Effector memory CD4-positive, alpha-beta T cell (primary cell): ENCODE data around the gene SPINDOC.
A peak's percentile ranks its signal among the peaks of the same experiment; 100 is the strongest.

Experiments used
- DNase-seq, 3 donors: peaks; one replicate each; pipeline ENCODE4 v3.0.0-alpha.2; 2020
- H3K27ac ChIP-seq: 2 replicates; pipeline ENCODE4 v1.7.0; 2013; ENCODE audit warnings: mild to moderate bottlenecking, low read length, moderate library complexity; ENCODE audit not compliant: insufficient read depth, poor library complexity, severe bottlenecking
- H3K27me3 ChIP-seq: replicated peaks from 2 replicates; pipeline ENCODE4 v1.7.0; 2013; ENCODE audit warnings: mild to moderate bottlenecking, low read length; ENCODE audit not compliant: insufficient read depth, control insufficient read depth, poor library complexity, severe bottlenecking
- H3K36me3 ChIP-seq: 2 replicates; pipeline ENCODE4 v1.7.0; 2013; ENCODE audit warnings: mild to moderate bottlenecking, low read length, moderate library complexity; ENCODE audit not compliant: control insufficient read depth, insufficient read depth
- H3K4me1 ChIP-seq: 2 replicates; pipeline ENCODE4 v1.7.0; 2013; ENCODE audit warnings: low read length, mild to moderate bottlenecking; ENCODE audit not compliant: control insufficient read depth, insufficient read depth, poor library complexity, severe bottlenecking
- H3K4me3 ChIP-seq: 2 replicates; pipeline ENCODE4 v1.7.0; 2013; ENCODE audit warnings: low read length, low read depth, mild to moderate bottlenecking; ENCODE audit not compliant: insufficient read depth, poor library complexity, severe bottlenecking
- H3K9me3 ChIP-seq: 2 replicates; pipeline ENCODE4 v1.7.0; 2013; ENCODE audit warnings: mild to moderate bottlenecking, low read length, moderate library complexity; ENCODE audit not compliant: control insufficient read depth

Gene SPINDOC

DNA sequence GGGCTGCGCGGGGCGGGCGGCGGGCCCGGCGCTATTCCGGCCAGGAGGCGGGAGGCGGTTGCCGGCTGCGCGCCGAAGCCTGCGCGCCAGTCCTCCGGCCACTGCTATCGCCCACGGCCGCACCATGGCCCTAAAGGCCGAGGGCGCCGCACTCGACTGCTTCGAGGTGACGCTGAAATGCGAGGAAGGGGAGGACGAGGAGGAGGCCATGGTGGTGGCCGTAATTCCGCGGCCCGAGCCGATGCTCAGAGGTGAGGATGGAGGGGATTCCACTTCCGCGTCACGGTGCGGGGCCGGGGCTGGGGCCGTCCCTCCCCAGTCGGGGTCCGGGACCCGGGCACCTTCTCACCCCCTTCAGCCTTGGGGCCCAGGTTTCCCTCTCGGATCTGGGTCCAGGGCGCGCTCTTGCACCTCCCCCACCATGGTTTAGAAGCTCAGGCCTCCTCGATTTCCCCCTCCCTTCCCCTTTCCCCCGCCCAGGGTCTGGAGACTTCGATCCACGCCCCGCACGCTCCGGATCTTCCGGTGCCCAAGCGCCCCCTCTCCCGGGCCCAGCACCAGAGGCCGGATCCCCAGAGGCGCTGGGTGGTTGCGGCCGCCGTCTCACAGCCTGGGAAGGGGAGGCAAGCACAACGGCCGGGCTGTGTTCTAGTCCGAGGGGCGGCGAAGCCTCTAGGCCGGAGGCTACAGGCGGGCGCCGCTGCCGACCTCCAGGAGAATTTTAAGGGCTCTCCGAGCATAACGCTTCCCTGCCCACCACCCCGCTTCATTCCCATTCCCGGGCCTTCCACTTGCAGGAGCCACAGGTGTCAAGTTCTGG is 517 bp downstream of the SPINDOC start:
- peaks cover 9% of the 10 kb centered on the region for H3K36me3 ChIP-seq
- H3K4me3 ChIP-seq: peak overlapping the region; percentile 77
- DNase-seq: peak in 1 of 3 donors; percentile 13
- H3K4me1 ChIP-seq: peaks cover 14% of the 10 kb centered on the region
- peak overlapping the region; percentile 55 for H3K27ac ChIP-seq
- no peaks in the 10 kb centered on the region for H3K27me3 ChIP-seq
- H3K9me3 ChIP-seq: no peaks in the 10 kb centered on the region

DNA sequence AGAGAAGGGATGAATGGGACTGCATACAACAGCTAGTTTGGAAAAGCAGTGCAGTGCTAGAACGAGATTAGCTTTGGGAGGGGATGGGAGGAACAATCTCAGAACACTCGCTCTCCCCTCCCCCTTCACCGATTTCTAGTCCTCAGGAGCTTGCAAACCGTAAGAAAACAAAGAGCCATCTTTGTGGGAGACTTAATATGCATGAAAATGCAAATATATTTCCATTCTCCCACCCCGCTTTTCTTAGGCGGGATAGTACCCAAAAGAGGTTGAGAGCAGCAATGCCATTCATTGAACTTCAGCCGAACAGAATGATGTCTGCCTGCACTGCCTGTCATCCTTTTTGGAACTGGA is 1.1 kb downstream of the SPINDOC start:
- no peak for DNase-seq
- Histone ChIP-seq H3K27ac (peak overlapping the region; percentile 55), H3K36me3 (peaks cover 9% of the 10 kb centered on the region), H3K4me1 (peaks cover 14% of the 10 kb centered on the region), H3K4me3 (peak overlapping the region; percentile 77), H3K27me3 (no peaks in the 10 kb centered on the region), H3K9me3 (no peaks in the 10 kb centered on the region)

DNA sequence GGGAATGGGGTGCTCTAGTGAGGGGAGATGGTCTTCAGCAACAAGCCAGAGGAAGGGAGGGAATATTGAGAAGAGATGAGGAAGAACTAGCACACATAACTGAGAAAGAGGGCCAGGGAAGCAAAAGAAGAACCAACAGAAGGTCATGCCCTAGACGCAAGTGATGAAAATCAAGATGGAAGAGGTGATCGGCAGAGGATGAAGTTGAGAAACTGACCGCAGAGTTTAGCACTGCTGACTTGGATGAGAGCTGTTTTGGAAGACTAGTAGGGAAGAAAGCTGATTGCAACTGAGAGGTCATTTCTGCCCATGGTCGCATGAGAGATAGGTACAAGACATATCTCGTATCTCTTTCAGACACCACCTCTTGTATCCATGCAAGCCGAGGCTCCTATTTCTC is 2.9 kb downstream of the SPINDOC start:
- no peaks in the 10 kb centered on the region for H3K9me3 ChIP-seq
- peaks cover 14% of the 10 kb centered on the region for H3K4me1 ChIP-seq
- peaks cover 14% of the 10 kb centered on the region for H3K36me3 ChIP-seq
- no peaks in the 10 kb centered on the region for H3K27me3 ChIP-seq
- DNase-seq: no peak
- H3K4me3 ChIP-seq: no peak overlapping the region
- H3K27ac ChIP-seq: no peak overlapping the region

DNA sequence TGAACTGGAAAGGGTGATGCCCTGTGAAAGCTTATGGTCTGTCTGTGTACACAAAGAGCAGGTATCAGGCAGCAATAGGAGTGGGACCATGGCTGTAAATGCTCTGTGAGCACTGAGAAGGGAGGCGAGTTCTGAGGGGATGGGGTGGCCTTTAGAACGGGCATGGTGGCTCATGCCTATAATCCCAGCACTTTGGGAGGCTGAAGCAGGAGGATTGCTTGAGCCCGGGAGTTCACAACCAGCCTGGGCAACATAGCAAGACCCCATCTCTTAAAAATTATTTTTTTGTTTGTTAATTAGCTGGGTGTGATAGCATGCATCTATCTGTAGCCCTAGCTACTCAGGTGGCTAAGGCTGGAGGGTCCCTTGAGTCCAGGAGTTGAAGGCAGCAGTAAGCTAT is 3.5 kb downstream of the SPINDOC start:
- DNase-seq: no peak
- Histone ChIP-seq H3K27me3 (no peaks in the 10 kb centered on the region), H3K27ac (no peak overlapping the region), H3K36me3 (peaks cover 20% of the 10 kb centered on the region), H3K4me3 (no peak overlapping the region), H3K9me3 (no peaks in the 10 kb centered on the region), H3K4me1 (peaks cover 14% of the 10 kb centered on the region)

- Histone ChIP-seq H3K4me1 (peaks cover 10% of the 10 kb centered on the region), H3K27ac (no peak overlapping the region), H3K27me3 (no peaks in the 10 kb centered on the region), H3K9me3 (no peaks in the 10 kb centered on the region), H3K36me3 (peaks cover 29% of the 10 kb centered on the region), H3K4me3 (no peak overlapping the region)
- no peak for DNase-seq
These were observed 4.7 kb downstream of the SPINDOC start for GRCh38 chr11:63817758-63818498.

DNA sequence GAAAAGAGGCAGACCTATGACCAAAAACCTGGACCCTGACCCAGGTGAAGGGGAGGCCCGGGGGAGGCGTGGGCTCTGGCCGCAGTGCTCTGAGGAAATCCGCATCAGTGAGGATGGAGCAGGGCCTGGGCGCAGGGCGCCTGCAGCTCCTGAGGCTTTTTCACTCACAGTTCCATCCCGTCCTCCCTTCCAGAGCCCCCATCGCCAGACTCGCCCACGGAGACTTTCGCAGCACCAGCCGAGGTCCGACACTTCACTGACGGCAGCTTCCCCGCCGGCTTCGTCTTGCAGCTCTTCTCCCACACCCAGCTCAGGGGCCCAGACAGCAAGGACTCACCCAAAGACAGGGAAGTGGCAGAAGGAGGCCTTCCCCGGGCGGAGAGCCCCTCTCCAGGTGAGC is 5.4 kb downstream of the SPINDOC start:
- H3K36me3 ChIP-seq: peaks cover 29% of the 10 kb centered on the region

GRCh38 chr11:63821411-63821810 is 8.2 kb downstream of the SPINDOC start:
- Histone ChIP-seq H3K27me3 (no peaks in the 10 kb centered on the region), H3K9me3 (no peaks in the 10 kb centered on the region), H3K36me3 (peaks cover 33% of the 10 kb centered on the region), H3K4me1 (no peaks in the 10 kb centered on the region), H3K27ac (no peak overlapping the region), H3K4me3 (no peak overlapping the region)
- DNase-seq: no peak

More for the DNA sequence above, 5.4 kb downstream of the SPINDOC start:
- no peak for DNase-seq
- H3K27ac ChIP-seq: no peak overlapping the region
- no peak overlapping the region for H3K4me3 ChIP-seq
- H3K27me3 ChIP-seq: no peaks in the 10 kb centered on the region
- peaks cover 8% of the 10 kb centered on the region for H3K4me1 ChIP-seq
- H3K9me3 ChIP-seq: no peaks in the 10 kb centered on the region

GRCh38 chr11:63826471-63827190 is 13.4 kb downstream of the SPINDOC start:
- H3K4me1 ChIP-seq: no peaks in the 10 kb centered on the region
- H3K36me3 ChIP-seq: peaks cover 14% of the 10 kb centered on the region
- no peak for DNase-seq
- no peaks in the 10 kb centered on the region for H3K27me3 ChIP-seq
- H3K4me3 ChIP-seq: no peak overlapping the region
- H3K9me3 ChIP-seq: no peaks in the 10 kb centered on the region
- no peak overlapping the region for H3K27ac ChIP-seq

- no peaks in the 10 kb centered on the region for H3K4me1 ChIP-seq
- H3K27me3 ChIP-seq: no peaks in the 10 kb centered on the region
- no peak for DNase-seq
- H3K36me3 ChIP-seq: no peaks in the 10 kb centered on the region
- H3K27ac ChIP-seq: no peak overlapping the region
- H3K4me3 ChIP-seq: no peak overlapping the region
- H3K9me3 ChIP-seq: no peaks in the 10 kb centered on the region
These were observed 16.7 kb downstream of the SPINDOC start for GRCh38 chr11:63829823-63830489.
